Fibroblast of skin of left biceps (primary cell): ENCODE data around the gene OR2F2.
A peak's percentile ranks its signal among the peaks of the same experiment; 100 is the strongest.

Experiments used
- DNase-seq, 2 experiments: peaks; one replicate each; pipeline ENCODE4 v3.0.0-alpha.2; 2013; ENCODE audit warnings: low read depth in 2 of 2

The OR2F2 gene

DNA sequence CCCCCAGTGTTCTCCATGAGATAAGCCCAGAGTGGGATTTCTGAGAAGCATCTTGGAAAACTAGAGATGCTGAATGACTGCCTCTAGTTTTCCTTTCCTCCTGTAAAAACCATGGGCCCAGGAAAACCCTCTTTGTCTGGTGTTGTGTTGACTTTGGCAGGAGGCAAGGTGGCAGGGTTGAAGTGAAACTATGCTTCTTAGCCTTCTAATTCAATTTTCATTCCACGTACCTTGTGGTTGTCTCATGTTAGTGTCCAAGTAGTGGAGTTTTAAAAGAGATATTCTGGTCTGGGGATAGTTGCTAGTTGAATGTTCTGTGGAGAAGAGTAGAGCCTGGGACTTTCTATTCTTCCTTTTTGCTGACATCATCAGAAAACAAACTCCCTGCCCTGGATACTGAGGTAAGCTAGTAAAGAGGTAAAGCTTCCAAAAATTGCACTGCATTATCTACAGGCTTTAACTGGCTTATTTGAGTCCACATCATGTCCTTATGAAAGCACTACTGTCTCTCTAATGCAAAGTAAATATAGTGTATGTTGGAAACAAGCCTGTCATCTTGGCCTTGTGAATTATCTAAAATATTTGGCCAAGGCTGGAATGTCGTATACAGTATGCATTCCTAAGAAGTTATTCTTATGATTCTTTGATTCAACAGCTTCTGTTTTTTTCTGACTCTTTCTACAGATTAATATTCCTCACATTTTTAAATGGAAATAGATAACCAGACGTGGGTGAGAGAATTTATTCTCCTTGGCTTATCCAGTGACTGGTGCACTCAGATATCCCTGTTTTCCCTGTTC is at the start of gene OR2F2:
Gene OR2F2, plus strand, starts transcription at position 708 of the 800 bp plus-strand sequence. Its CDS starts 0 bp downstream, at position 708.
- DNase-seq: peak; percentile 10 to 22

GRCh38 chr7:143885951-143886350 is 49.1 kb upstream of the OR2F2 start:
- DNase-seq: no peak

GRCh38 chr7:143886826-143887477 is 48.1 kb upstream of the OR2F2 start:
- DNase-seq: no peak

- DNase-seq: no peak
These were observed 46.0 kb upstream of the OR2F2 start for GRCh38 chr7:143889068-143889467.

GRCh38 chr7:143890558-143890957 is 44.5 kb upstream of the OR2F2 start:
- no peak for DNase-seq

GRCh38 chr7:143891457-143891856 is 43.6 kb upstream of the OR2F2 start:
- no peak for DNase-seq

- no peak for DNase-seq
These were observed 42.3 kb upstream of the OR2F2 start for GRCh38 chr7:143892527-143893300.

- DNase-seq: no peak
These were observed 38.4 kb upstream of the OR2F2 start for GRCh38 chr7:143896667-143897066.

DNA sequence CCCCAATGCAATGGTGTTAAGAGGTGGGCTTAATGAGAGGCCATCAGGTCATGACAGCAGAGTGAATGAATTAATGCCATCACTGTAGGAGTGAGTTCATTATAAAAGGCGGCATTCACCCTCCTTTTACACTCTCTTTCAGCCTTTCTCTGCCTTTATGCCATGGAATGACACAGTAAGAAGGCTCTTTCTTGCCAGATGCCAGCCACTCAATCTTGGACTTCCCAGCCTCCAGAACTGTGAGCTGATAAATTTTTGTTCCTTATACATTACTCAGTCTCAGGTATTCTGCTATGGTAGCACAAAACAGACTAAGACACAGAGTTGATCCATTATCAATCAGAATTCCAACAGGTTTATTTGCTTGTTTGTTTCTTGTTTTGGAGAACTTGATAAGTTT is 36.2 kb upstream of the OR2F2 start:
- no peak for DNase-seq

- DNase-seq: no peak
These were observed 34.7 kb upstream of the OR2F2 start for GRCh38 chr7:143900230-143900766.

DNA sequence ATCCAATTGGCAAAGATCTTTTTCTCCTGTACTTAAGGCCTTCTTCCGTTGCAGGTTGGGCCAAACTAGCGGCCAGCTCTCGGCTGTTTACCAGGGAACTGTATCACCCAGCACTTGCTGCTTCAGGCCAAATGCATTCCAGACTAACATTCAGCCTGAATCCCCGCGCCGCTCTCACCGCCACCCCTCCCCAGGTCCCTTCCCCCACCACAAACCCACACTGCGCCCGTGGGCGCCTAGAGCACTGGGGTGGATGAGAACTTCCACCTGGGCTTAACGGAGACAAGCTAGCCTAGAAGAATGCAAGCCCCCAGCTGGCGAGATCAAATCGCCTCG is 33.7 kb upstream of the OR2F2 start:
- no peak for DNase-seq

DNA sequence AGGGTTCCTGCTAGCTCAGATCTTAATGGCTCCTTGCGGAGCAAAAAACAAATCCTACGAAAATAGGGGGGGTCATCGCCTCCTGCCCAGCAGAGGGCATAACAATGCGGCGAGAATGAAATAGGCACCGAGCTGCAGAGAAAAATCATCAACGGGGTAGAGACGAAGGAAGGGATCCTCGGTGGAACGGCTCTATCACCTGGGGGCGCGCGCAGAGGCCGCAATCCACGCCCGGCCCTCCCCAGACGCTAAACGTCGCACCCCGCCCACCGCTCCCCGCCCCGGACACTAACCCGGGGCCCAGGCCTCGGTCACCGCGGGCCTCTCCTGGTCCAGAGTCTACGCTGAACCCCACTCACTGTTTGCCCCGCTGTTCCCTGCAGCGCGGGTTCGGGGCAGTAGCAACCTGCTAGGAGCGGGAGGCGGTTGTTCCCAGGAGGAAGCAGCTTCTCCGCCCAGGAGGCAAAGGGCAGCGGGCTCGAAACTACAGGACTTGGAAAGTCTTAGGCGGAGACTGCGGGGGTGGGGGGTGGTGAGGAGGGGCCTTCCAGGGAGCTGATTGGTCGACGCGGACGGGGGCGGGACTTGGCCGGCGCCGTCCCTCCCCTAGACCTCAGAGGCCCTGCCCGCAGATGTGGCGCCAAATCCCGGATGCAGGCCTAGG is 33.2 kb upstream of the OR2F2 start, which contains the start of gene TCAF1:
Gene TCAF1, minus strand, starts transcription at position 509 of the 664 bp plus-strand sequence. CDS start 25,568 bp downstream, outside the sequence.
- peak; percentile 78 to 82 for DNase-seq

DNA sequence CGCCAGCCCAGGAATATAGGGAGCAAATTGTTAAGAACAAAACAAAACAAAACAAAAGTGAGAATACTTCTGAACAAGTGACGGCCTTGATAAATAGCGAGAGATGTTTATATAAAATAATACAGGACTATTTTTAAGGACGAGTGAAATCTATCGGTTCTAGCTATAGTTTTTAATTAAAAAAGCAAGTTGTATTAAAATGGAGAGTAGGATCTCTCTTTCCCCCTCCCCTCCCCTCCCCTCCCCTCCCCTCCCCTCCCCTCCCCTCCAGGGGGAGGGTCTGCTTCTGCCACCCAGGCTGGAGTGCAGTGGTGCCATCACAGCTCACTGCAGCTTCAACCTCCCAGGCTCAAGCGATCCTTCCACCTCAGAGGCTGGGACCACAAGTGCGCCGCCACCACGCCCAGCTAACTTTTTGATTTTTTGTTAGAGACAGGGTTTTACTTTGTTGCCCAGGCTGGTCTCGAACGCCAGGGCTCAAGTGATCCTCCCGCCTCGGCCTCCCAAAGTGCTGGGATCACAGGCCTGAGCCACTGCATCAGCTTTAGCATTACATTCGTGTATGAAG is 32.6 kb upstream of the OR2F2 start:
- DNase-seq: no peak

DNA sequence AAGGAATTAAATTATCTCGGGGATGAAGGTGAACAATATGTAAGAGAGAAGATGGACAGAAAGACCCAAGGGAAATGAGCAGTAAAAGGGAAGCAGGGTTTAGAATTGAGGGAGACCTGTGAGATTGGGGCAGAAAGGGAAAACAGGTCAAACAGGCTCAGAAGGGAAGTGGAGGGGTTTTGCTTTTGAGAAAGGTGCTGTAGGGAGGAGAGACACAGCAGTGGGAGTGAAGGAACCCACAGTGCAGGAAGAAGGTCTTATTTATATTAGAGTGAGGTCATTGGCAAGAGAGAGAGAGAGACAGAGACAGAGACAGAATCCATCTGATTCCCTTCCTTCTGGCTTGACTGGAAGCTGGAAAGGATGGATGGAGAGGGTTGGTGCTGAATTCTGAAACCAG is 29.5 kb upstream of the OR2F2 start:
- no peak for DNase-seq

GRCh38 chr7:143906151-143906550 is 28.9 kb upstream of the OR2F2 start:
- DNase-seq: no peak

GRCh38 chr7:143906895-143907294 is 28.1 kb upstream of the OR2F2 start:
- DNase-seq: no peak

DNA sequence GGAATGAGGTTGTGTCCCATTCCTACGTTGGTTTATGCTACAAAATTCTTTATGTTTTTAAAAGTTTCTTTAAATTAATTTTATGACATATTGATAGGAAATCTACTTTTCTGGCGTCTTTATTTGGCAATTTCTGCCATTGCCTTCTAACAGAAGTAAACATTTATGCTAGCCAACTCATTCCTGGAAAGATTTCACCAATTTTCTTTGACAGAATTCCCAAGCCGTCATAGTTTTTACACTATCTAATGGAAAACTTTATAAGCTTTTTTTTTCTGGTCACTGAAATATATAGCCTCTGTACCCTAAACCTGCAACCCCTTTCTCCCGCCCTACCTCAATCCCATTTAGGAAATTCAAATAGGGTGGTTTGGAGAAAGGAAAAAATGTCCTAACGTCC is 26.9 kb upstream of the OR2F2 start:
- DNase-seq: no peak

GRCh38 chr7:143909863-143910262 is 25.2 kb upstream of the OR2F2 start:
- DNase-seq: no peak

GRCh38 chr7:143910473-143911248 is 24.4 kb upstream of the OR2F2 start:
- DNase-seq: no peak

GRCh38 chr7:143913945-143914615 is 21.0 kb upstream of the OR2F2 start:
- no peak for DNase-seq
